ENCODE results near the gene ELOA. TPM values are rescaled to one million over a fixed set of nuclear protein-coding genes. Genes with fewer than 3 reads are reported as not detected.

Gene ELOA, protein sequence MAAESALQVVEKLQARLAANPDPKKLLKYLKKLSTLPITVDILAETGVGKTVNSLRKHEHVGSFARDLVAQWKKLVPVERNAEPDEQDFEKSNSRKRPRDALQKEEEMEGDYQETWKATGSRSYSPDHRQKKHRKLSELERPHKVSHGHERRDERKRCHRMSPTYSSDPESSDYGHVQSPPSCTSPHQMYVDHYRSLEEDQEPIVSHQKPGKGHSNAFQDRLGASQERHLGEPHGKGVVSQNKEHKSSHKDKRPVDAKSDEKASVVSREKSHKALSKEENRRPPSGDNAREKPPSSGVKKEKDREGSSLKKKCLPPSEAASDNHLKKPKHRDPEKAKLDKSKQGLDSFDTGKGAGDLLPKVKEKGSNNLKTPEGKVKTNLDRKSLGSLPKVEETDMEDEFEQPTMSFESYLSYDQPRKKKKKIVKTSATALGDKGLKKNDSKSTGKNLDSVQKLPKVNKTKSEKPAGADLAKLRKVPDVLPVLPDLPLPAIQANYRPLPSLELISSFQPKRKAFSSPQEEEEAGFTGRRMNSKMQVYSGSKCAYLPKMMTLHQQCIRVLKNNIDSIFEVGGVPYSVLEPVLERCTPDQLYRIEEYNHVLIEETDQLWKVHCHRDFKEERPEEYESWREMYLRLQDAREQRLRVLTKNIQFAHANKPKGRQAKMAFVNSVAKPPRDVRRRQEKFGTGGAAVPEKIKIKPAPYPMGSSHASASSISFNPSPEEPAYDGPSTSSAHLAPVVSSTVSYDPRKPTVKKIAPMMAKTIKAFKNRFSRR
- 29.3 TPM for polyA plus RNA-seq (2013, experiment 1 of 2)
- polyA plus RNA-seq (2013, experiment 2 of 2), result 28.1 TPM

DNA sequence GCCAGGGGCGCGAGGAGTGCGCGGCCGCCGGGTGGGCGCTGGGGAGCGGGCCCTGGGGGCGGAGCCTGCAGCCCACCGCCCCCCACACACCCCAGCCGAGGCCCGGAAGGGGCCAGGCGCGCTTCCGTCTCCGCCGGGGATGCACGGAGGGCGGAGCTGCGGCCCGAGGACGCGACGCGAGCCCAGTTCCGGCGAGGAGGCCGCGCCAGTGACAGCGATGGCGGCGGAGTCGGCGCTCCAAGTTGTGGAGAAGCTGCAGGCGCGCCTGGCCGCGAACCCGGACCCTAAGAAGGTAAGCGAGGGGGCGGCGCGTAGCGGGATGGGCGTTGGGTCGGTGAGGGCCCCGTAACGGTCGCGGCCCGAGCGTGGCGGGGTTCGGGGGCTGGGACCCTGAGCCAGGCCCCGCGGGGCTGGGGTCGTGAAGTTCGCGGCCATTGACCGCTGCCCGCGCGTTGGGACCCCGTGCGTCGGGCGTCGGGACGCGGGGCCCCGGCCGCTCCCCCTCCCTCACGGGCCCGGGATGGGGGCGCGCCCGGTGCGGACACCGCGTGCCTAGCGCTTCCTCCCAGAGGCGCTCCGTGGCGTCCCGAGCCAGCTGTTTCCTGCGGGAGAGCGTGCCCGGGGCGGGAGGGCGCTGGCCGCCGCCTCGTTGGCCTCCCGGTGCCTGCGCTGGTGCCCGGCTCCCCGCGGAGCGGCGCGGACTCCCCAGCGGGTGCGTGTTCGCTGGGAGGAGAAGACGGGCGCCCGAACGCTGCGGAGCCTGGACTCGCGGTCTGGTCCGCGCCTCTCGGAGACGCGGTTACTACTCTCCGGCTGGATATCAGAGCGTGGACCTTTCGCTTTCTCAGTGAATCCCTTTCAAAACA is at the start of gene ELOA:
TSS of gene ELOA (plus strand) at position 185 of the 866 bp plus-strand sequence. CDS start at position 218, 33 bp downstream.
- H3K4ac ChIP-seq (ENCODE audit: low read depth in 1 of 2, low read length in 2 of 2), result peak within 1 kb of the TSS; percentile 95 to 98
- peak within 1 kb of the TSS in 1 of 2 experiments; percentile 94 for H3K14ac ChIP-seq (ENCODE audit: low read length in 2 of 2)
- peak within 1 kb of the TSS; percentile 93 to 99 for H3K18ac ChIP-seq (ENCODE audit: low read depth in 1 of 2, low read length in 2 of 2)
- no peaks in the 10 kb centered on the region for H3K9me3 ChIP-seq (ENCODE audit: control insufficient read depth, low read length)
- peak within 1 kb of the TSS; percentile 79 to 96 for H3K23ac ChIP-seq (ENCODE audit: low read length in 2 of 2)
- peaks cover 6% of the 10 kb centered on the region for H3K79me1 ChIP-seq (replicated peaks; ENCODE audit: low read length, poor library complexity, severe bottlenecking)
- peak within 1 kb of the TSS; percentile 96 for H4K91ac ChIP-seq (ENCODE audit: low read length)
- H2BK5ac ChIP-seq (ENCODE audit: low read depth, low read length, poor library complexity, severe bottlenecking), result peak within 1 kb of the TSS; percentile 24
- H2BK15ac ChIP-seq (ENCODE audit: low read depth, poor library complexity, severe bottlenecking), result peak within 1 kb of the TSS; percentile 89
- H3K4me2 ChIP-seq (ENCODE audit: low read length, poor library complexity, severe bottlenecking), result peak within 1 kb of the TSS; percentile 78
- H2BK120ac ChIP-seq (ENCODE audit: low read depth, low read length), result peak within 1 kb of the TSS; percentile 92
- H3K27ac ChIP-seq (ENCODE audit: low read length, poor library complexity, severe bottlenecking), result peak within 1 kb of the TSS; percentile 50
- DNase-seq, result peak; percentile 70
- H3K27me3 ChIP-seq (ENCODE audit: control insufficient read depth in 1 of 2, insufficient read depth in 1 of 2, low read length in 2 of 2), result no peaks in the 10 kb centered on the region
- H2AFZ ChIP-seq (ENCODE audit: low read depth, low read length), result peak within 1 kb of the TSS; percentile 79
- peak within 1 kb of the TSS; percentile 91 for H4K8ac ChIP-seq (ENCODE audit: low read length)
- no peaks in the 10 kb centered on the region for H3K4me1 ChIP-seq (ENCODE audit: control insufficient read depth, insufficient read depth, low read depth, low read length)
- peak within 1 kb of the TSS in 1 of 2 experiments; percentile 42 for H2BK12ac ChIP-seq (ENCODE audit: low read length in 2 of 2)
- under 1% methylated on average over 77 of the region's 119 CpGs for WGBS
- peak within 1 kb of the TSS; percentile 84 to 98 for H3K4me3 ChIP-seq (ENCODE audit: insufficient read depth in 1 of 2, low read depth in 1 of 2, low read length in 2 of 2)
- H3K9ac ChIP-seq (ENCODE audit: low read length), result peak within 1 kb of the TSS; percentile 91
- no peak within 1 kb of the TSS for H2AK5ac ChIP-seq (ENCODE audit: low read length, severe bottlenecking)
- H3K36me3 ChIP-seq (ENCODE audit: control insufficient read depth in 1 of 2, insufficient read depth in 2 of 2, low read depth in 1 of 2, low read length in 2 of 2), result peaks cover 9 to 12% of the 10 kb centered on the region in 2 experiments

DNA sequence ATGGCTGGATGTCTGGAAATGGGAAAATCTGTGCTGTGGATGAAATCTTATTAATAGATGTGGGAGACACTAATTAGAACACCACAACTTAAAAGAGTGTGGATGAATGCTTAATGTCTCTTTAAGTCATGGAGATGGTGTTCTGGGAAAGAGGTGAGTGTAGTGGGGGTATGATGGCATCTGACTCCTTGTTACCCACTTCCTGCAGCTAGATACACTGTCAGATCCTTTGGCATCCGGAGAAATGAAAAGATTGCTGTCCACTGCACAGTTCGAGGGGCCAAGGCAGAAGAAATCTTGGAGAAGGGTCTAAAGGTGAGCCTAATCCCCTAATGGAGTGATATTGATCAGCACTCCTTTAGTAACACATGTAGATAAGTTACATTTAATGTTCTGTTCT is 49.7 kb upstream of the ELOA start:
- Histone ChIP-seq H3K9ac (ENCODE audit: low read length) (peak overlapping the region; percentile 100), H2AFZ (ENCODE audit: low read depth, low read length) (no peak overlapping the region), H4K91ac (ENCODE audit: low read length) (no peak overlapping the region), H3K14ac (ENCODE audit: low read length in 2 of 2) (no peak overlapping the region), H3K27me3 (ENCODE audit: control insufficient read depth in 1 of 2, insufficient read depth in 1 of 2, low read length in 2 of 2) (no peaks in the 10 kb centered on the region), H3K9me3 (ENCODE audit: control insufficient read depth, low read length) (no peaks in the 10 kb centered on the region), H3K79me1 (replicated peaks; ENCODE audit: low read length, poor library complexity, severe bottlenecking) (no peaks in the 10 kb centered on the region), H3K23ac (ENCODE audit: low read length in 2 of 2) (no peak overlapping the region), H4K8ac (ENCODE audit: low read length) (no peak overlapping the region), H2AK5ac (ENCODE audit: low read length, severe bottlenecking) (no peak overlapping the region), H3K36me3 (ENCODE audit: control insufficient read depth in 1 of 2, insufficient read depth in 2 of 2, low read depth in 1 of 2, low read length in 2 of 2) (peaks cover 31 to 65% of the 10 kb centered on the region in 2 experiments), H2BK12ac (ENCODE audit: low read length in 2 of 2) (no peak overlapping the region), H2BK5ac (ENCODE audit: low read depth, low read length, poor library complexity, severe bottlenecking) (no peak overlapping the region), H3K4me3 (ENCODE audit: insufficient read depth in 1 of 2, low read depth in 1 of 2, low read length in 2 of 2) (peak overlapping the region in 1 of 2 experiments; percentile 100), H3K18ac (ENCODE audit: low read depth in 1 of 2, low read length in 2 of 2) (no peak overlapping the region), H3K4ac (ENCODE audit: low read depth in 1 of 2, low read length in 2 of 2) (no peak overlapping the region), H2BK120ac (ENCODE audit: low read depth, low read length) (no peak overlapping the region), H3K4me2 (ENCODE audit: low read length, poor library complexity, severe bottlenecking) (peak overlapping the region; percentile 72), H3K27ac (ENCODE audit: low read length, poor library complexity, severe bottlenecking) (peak overlapping the region; percentile 7), H2BK15ac (ENCODE audit: low read depth, poor library complexity, severe bottlenecking) (no peak overlapping the region), H3K4me1 (ENCODE audit: control insufficient read depth, insufficient read depth, low read depth, low read length) (peaks cover 16% of the 10 kb centered on the region)
- 67% methylated on average over 1 of the region's 2 CpGs for WGBS
- DNase-seq, result no peak

DNA sequence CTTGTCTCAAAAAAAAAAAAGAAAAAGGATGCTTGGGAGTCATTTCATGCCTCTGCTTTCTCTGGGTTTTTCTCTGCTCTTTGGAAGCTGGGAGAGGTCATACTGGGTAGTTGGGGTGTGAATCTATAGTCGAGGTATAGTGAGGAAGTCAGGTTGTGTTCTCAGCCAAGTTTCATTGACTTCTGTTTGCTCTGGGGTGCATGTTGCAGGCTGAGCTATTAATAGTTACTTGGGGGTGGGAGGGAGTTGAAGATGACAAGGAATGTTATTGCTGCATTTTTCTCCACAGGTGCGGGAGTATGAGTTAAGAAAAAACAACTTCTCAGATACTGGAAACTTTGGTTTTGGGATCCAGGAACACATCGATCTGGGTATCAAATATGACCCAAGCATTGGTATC is 48.9 kb upstream of the ELOA start:
- H3K79me1 ChIP-seq (replicated peaks; ENCODE audit: low read length, poor library complexity, severe bottlenecking), result no peaks in the 10 kb centered on the region
- no peak overlapping the region for H2AK5ac ChIP-seq (ENCODE audit: low read length, severe bottlenecking)
- H3K14ac ChIP-seq (ENCODE audit: low read length in 2 of 2), result no peak overlapping the region
- H3K9ac ChIP-seq (ENCODE audit: low read length), result peak overlapping the region; percentile 100
- H3K4ac ChIP-seq (ENCODE audit: low read depth in 1 of 2, low read length in 2 of 2), result no peak overlapping the region
- H2BK120ac ChIP-seq (ENCODE audit: low read depth, low read length), result no peak overlapping the region
- WGBS, result 93% methylated on average over 3 of the region's 3 CpGs
- H2BK12ac ChIP-seq (ENCODE audit: low read length in 2 of 2), result no peak overlapping the region
- H3K4me1 ChIP-seq (ENCODE audit: control insufficient read depth, insufficient read depth, low read depth, low read length), result peaks cover 16% of the 10 kb centered on the region
- H3K18ac ChIP-seq (ENCODE audit: low read depth in 1 of 2, low read length in 2 of 2), result no peak overlapping the region
- H4K8ac ChIP-seq (ENCODE audit: low read length), result no peak overlapping the region
- H3K27me3 ChIP-seq (ENCODE audit: control insufficient read depth in 1 of 2, insufficient read depth in 1 of 2, low read length in 2 of 2), result no peaks in the 10 kb centered on the region
- H3K36me3 ChIP-seq (ENCODE audit: control insufficient read depth in 1 of 2, insufficient read depth in 2 of 2, low read depth in 1 of 2, low read length in 2 of 2), result peaks cover 33 to 72% of the 10 kb centered on the region in 2 experiments
- no peak overlapping the region for H3K27ac ChIP-seq (ENCODE audit: low read length, poor library complexity, severe bottlenecking)
- no peak overlapping the region for H2BK5ac ChIP-seq (ENCODE audit: low read depth, low read length, poor library complexity, severe bottlenecking)
- no peak overlapping the region for H2BK15ac ChIP-seq (ENCODE audit: low read depth, poor library complexity, severe bottlenecking)
- no peak overlapping the region for H3K23ac ChIP-seq (ENCODE audit: low read length in 2 of 2)
- H3K9me3 ChIP-seq (ENCODE audit: control insufficient read depth, low read length), result no peaks in the 10 kb centered on the region
- H2AFZ ChIP-seq (ENCODE audit: low read depth, low read length), result no peak overlapping the region
- no peak overlapping the region for H4K91ac ChIP-seq (ENCODE audit: low read length)
- H3K4me3 ChIP-seq (ENCODE audit: insufficient read depth in 1 of 2, low read depth in 1 of 2, low read length in 2 of 2), result peak overlapping the region in 1 of 2 experiments; percentile 100
- no peak for DNase-seq
- H3K4me2 ChIP-seq (ENCODE audit: low read length, poor library complexity, severe bottlenecking), result peak overlapping the region; percentile 26
